Psoas muscle (tissue), 8 donors: ENCODE measurements around the gene HDAC3. TPM values are rescaled to one million over a fixed set of nuclear protein-coding genes. Genes with fewer than 3 reads are reported as not detected.

Experiments
- ATAC-seq, 4 donors: fragments of 200-7000 bp; cut with Tn5 transposase; one replicate each; pipeline ENCODE4 v1.9.1; 2020; ENCODE audit warnings: moderate library complexity in 3 of 4, mild to moderate bottlenecking in 2 of 4
- DNase-seq, 2 donors: peaks; one replicate each; pipeline ENCODE4 v3.0.0-alpha.2; 2020
- H3K27ac ChIP-seq: fragments of 200-600 bp; one replicate; pipeline ENCODE4 v1.8.0; 2022
- H3K27me3 ChIP-seq, 3 donors: fragments of 200-600 bp in 1 of 3; one replicate each; pipeline versions ENCODE4 v1.6.1 to v1.8.0; 2013 to 2022; ENCODE audit warnings: low read length in 2 of 3, mild to moderate bottlenecking in 2 of 3, moderate library complexity in 1 of 3; ENCODE audit not compliant: insufficient read depth in 3 of 3
- H3K36me3 ChIP-seq, 2 donors: fragments of 200-600 bp in 1 of 2; one replicate each; pipeline versions ENCODE4 v1.6.1 to v1.8.0; 2013 to 2022; ENCODE audit warnings: low read depth in 1 of 2, mild to moderate bottlenecking in 1 of 2, moderate library complexity in 1 of 2; ENCODE audit not compliant: insufficient read depth in 1 of 2
- H3K4me1 ChIP-seq: fragments of 200-600 bp; one replicate; pipeline ENCODE4 v1.8.0; 2022
- H3K4me3 ChIP-seq: fragments of 200-600 bp; one replicate; pipeline ENCODE4 v1.8.0; 2022; ENCODE audit warnings: mild to moderate bottlenecking
- H3K9me3 ChIP-seq: fragments of 200-600 bp; one replicate; pipeline ENCODE4 v1.8.0; 2022
- WGBS, 3 donors: extraction: QIAGEN DNeasy Blood & Tissue Kit; methylation state at CpG; one replicate each; pipeline versions ENCODE4 v1.1.6 to v1.1.7; 2013; 5-methylcytosine and 5-hydroxymethylcytosine counted together
- intact Hi-C, 2 donors: fragments of 100-400 bp; cut with DNase I; formaldehyde crosslinking; loops; one replicate each; pipeline versions ENCODE4 v1.11.0 to v1.14.2; 2022
- polyA plus RNA-seq, 3 donors: library from polyadenylated mRNA; stranded (reverse); fragments of 200-250 nt; gene quantifications; one replicate each; pipeline ENCODE4 v1.2.3, GENCODE V29; 2013
- total RNA-seq, 4 donors: library from RNA; stranded (reverse); fragmentation: NEBNext Ultra II Directional in 2 of 4; extraction: Animal tissue kit (Norgen Biotek cat#: 25700) in 2 of 4; gene quantifications; one replicate each; pipeline versions ENCODE4 v1.2.1 to v1.2.4, GENCODE V29; 2021 to 2023
- TF ChIP-seq, protein P1 (sequence below): fragments of 200-600 bp; IDR thresholded peaks from one replicate; pipeline ENCODE4 v1.8.0; 2022; ENCODE audit warnings: antibody characterized with exemption
- donor health status: healthy with polysubstance abuse.
- donor health status: DM: no; HTN: no; CAD: no; lungs with moderate emphysema.
- donor health status: Bipolar disorder and iron deficiency.
- donor health status: healthy.
- donor health status: DM: yes; HTN: yes; CAD: no.
- donor health status: DM: no; HTN: no; CAD: no.
- donor health status: DM: no; HTN: no; CAD: no.
- donor health status: DM: yes; HTN: yes; CAD: no.

HDAC3 gene
- total and polyA plus RNA-seq, 7 donors = 16.9 to 41.3 (median 30.1) TPM

DNA sequence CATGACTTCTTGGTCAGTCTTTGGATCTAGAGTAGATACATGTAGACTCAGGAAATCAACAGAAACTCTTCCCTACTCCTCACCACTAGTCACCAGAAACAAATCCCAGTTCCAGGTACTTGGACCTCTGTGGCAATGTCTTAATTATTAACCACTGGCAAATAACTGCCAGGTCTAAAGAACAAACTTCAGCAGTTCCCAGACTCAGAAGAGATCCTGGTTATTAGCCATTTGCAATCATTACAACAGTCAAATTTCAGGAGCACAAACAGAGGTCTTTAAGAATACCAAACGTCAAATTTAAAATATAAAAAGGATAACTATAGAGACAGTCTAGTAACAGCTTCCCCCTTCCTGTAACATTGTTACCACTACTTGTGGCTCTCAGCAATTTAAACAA lies 28.1 kb downstream of the HDAC3 start:
- DNase-seq (no peak), ATAC-seq (no peak)
- Histone ChIP-seq H3K9me3 (no peaks in the 10 kb centered on the region), H3K27me3 (no peaks in the 10 kb centered on the region), H3K4me1 (peaks cover 80% of the 10 kb centered on the region), H3K36me3 (peaks cover 0 to 9% of the 10 kb centered on the region in 2 donors), H3K4me3 (no peak overlapping the region), H3K27ac (peak overlapping the region; percentile 27)
- 68 to 94% (median 73%) methylated on average over 1 of the region's 1 CpG for WGBS, 3 donors
- intact Hi-C loops = no loop called here
- TF ChIP-seq, protein P1, sequence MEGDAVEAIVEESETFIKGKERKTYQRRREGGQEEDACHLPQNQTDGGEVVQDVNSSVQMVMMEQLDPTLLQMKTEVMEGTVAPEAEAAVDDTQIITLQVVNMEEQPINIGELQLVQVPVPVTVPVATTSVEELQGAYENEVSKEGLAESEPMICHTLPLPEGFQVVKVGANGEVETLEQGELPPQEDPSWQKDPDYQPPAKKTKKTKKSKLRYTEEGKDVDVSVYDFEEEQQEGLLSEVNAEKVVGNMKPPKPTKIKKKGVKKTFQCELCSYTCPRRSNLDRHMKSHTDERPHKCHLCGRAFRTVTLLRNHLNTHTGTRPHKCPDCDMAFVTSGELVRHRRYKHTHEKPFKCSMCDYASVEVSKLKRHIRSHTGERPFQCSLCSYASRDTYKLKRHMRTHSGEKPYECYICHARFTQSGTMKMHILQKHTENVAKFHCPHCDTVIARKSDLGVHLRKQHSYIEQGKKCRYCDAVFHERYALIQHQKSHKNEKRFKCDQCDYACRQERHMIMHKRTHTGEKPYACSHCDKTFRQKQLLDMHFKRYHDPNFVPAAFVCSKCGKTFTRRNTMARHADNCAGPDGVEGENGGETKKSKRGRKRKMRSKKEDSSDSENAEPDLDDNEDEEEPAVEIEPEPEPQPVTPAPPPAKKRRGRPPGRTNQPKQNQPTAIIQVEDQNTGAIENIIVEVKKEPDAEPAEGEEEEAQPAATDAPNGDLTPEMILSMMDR = no peak

DNA sequence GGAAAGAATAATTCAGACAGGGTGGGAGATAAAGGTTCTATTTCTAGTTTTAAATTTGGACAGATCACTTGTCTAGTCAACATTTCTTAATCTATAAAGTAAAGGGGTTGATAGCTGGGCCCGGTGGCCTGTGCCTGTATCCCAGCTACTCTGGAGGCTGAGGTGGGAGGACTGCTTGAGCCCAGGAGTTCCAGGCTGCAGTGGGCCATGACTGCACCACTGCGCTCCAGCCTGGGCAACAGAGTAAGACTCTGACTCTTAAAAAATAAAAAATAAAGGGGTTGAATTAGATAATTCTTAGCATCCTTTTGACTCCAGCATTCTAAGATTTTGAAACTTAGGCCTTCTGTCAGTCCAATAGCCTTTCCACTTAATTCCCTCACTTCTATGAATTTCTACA lies 28.6 kb downstream of the HDAC3 start:
- ATAC-seq (no peak), DNase-seq (no peak)
- TF ChIP-seq, protein P1 = no peak
- intact Hi-C loops = no loop called here
- Histone ChIP-seq H3K4me3 (no peak overlapping the region), H3K9me3 (no peaks in the 10 kb centered on the region), H3K4me1 (peaks cover 80% of the 10 kb centered on the region), H3K27ac (peak overlapping the region; percentile 27), H3K27me3 (no peaks in the 10 kb centered on the region), H3K36me3 (peaks cover 0 to 9% of the 10 kb centered on the region in 2 donors)
- 88 to 96% (median 89%) methylated on average over 2 of the region's 2 CpGs for WGBS, 3 donors

DNA sequence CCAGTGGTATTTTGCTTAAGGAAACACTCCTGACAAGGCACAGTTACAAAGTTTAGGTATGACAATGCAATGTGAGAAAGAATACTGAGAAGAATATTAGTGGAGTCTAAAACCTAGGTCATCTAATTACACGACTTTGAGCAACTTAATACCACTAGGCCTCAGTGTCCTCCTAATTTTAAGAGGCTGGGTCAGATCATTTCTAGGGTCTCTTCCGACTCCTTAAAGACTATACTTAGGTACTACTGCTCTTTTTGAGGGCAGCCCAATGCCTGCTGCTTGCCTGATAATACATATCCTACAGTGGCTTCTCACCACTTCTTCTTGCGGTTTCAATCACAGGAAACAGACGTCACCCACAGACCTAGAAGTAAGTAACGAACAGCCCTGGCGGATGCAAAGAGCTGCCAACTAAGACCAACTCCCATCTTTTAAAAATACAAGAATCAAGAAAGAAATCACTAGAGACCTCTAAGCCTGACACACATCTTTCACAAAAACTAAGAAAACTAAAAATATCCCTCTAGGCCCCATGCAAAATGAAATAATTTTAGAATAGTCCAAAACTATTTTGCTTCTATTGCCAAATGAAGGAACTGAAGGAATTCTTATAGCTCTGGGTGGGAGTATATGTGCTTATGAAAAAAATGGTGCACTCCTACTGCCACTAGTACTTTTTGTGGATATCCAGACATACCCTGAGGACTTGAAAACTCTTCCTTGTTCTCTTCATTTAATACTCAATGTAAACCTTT lies 30.9 kb downstream of the HDAC3 start:
- WGBS, 3 donors = 49 to 59% (median 56%) methylated on average over 6 of the region's 6 CpGs
- intact Hi-C loops = no loop called here
- TF ChIP-seq, protein P1 = no peak
- Histone ChIP-seq H3K4me1 (peaks cover 75% of the 10 kb centered on the region), H3K4me3 (no peak overlapping the region), H3K27ac (peak overlapping the region; percentile 80), H3K27me3 (no peaks in the 10 kb centered on the region), H3K36me3 (no peaks in the 10 kb centered on the region), H3K9me3 (no peaks in the 10 kb centered on the region)
- DNase-seq (no peak), ATAC-seq (peak in 1 of 4 donors; percentile 16)

DNA sequence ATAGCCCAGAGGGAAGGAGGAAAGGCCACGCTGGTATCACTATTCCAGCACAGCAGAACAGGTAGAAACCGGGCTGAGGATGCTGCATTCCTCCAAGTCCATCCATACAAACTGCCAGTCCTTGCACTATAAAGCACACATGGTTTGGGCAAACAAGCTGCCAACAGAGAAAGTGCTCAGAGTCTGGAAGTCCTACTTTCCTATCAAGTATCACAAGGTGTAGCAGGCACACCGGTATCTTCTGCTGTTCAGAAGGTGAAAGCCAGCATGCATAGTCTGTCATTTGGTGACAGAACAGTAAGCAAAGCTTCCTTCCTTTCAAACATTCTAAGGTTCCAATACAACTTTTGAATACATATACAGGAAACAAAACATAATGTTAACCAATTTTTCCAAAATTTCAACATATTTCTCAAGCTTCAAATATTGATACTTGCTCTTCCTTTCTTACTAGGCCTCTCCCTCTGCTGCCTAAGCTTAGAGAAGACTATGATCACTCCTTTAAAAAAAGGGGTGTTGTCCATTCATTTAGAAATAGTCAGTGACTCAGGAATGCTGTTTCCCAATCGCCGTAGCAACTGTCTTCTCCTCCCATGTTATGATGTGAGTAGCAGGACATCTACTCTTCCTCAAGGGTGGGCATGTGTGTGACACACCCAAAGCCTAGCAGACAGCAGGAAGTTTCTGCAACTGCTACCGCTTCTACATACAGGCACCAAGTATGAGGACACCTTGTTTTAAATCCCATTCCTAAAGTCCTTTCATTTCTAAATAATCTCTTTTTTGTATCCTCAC lies 32.5 kb downstream of the HDAC3 start:
- H3K4me3 ChIP-seq = no peak overlapping the region
- WGBS, 3 donors = 39 to 64% (median 46%) methylated on average over 6 of the region's 6 CpGs
- H3K9me3 ChIP-seq = no peaks in the 10 kb centered on the region
- intact Hi-C loops = no loop called here
- no peaks in the 10 kb centered on the region for H3K27me3 ChIP-seq
- peak; percentile 60 to 74 for DNase-seq
- peaks cover 82% of the 10 kb centered on the region for H3K4me1 ChIP-seq
- peak overlapping the region; percentile 80 for H3K27ac ChIP-seq
- H3K36me3 ChIP-seq = no peaks in the 10 kb centered on the region
- ATAC-seq = peak; percentile 89 to 97 (median 96)
- TF ChIP-seq, protein P1 = no peak
